A549 treated with Mapracorat at 1 μM for 4 hours (cell line): ENCODE results near the gene GPR84. TPM values are rescaled to one million over a fixed set of nuclear protein-coding genes. Genes with fewer than 3 reads are reported as not detected.

Source experiments
- total RNA-seq: library from RNA; stranded (reverse); fragments of 200-300 nt; extraction: Qiagen RNA extraction; gene quantifications from 5 replicates; pipeline ENCODE4 v1.2.3, GENCODE V29; 2022

Gene GPR84
- total RNA-seq = 0.09 to 0.15 TPM in 2 of 5 replicates, not detected in the others

GRCh38 chr12:54364413-54364812 lies at the start of gene GPR84:
GPR84 (minus strand) TSS chr12:54364486; CDS start chr12:54363851, 635 bp downstream.

GRCh38 chr12:54384591-54385041 lies 20.3 kb upstream of the GPR84 start, which contains the start of gene ZNF385A:
ZNF385A (minus strand) TSS chr12:54384733; CDS start chr12:54384514, 219 bp downstream.

GRCh38 chr12:54324617-54325441 lies 39.5 kb downstream of the GPR84 start, which contains the start of gene COPZ1:
COPZ1 (plus strand) TSS chr12:54325131; CDS start chr12:54325164, 33 bp downstream.

Other genes with a start within 250 kb of the GPR84 start
- gene SMUG1, start 175.5 kb downstream of the GPR84 start, total RNA-seq = 29.9 to 35.4 TPM (median 30.3 TPM) in 5 replicates
- gene CBX5, start 84.4 kb downstream of the GPR84 start, total RNA-seq = 21.4 to 26.6 TPM (median 23.3 TPM) in 5 replicates
- 1,506 to 2,471 TPM (median 1,550 TPM) in 5 replicates for gene HNRNPA1, start 83.8 kb downstream of the GPR84 start, total RNA-seq
- 0.07 TPM in 1 of 5 replicates, not detected in the others for gene NFE2, start 63.5 kb downstream of the GPR84 start, total RNA-seq
- gene COPZ1, start 39.4 kb downstream of the GPR84 start, total RNA-seq = 202 to 296 TPM (median 223 TPM) in 5 replicates
- 14.6 to 21.4 TPM (median 21.1 TPM) in 5 replicates for gene ZNF385A, start 20.2 kb upstream of the GPR84 start, total RNA-seq
- gene ITGA5, start 54.8 kb upstream of the GPR84 start, total RNA-seq = 196 to 304 TPM (median 265 TPM) in 5 replicates
- gene GTSF1, start 109.1 kb upstream of the GPR84 start, total RNA-seq = not detected in 5 replicates
- not detected in 5 replicates for gene NCKAP1L, start 133.3 kb upstream of the GPR84 start, total RNA-seq
- 0.06 TPM in 1 of 5 replicates, not detected in the others for gene PDE1B, start 185.1 kb upstream of the GPR84 start, total RNA-seq
- gene PPP1R1A, start 224.2 kb upstream of the GPR84 start, total RNA-seq = 0.09 to 0.20 TPM (median 0.12 TPM) in 3 of 5 replicates, not detected in the others